ENCODE data around the gene PLPPR5.

Gene PLPPR5

DNA sequence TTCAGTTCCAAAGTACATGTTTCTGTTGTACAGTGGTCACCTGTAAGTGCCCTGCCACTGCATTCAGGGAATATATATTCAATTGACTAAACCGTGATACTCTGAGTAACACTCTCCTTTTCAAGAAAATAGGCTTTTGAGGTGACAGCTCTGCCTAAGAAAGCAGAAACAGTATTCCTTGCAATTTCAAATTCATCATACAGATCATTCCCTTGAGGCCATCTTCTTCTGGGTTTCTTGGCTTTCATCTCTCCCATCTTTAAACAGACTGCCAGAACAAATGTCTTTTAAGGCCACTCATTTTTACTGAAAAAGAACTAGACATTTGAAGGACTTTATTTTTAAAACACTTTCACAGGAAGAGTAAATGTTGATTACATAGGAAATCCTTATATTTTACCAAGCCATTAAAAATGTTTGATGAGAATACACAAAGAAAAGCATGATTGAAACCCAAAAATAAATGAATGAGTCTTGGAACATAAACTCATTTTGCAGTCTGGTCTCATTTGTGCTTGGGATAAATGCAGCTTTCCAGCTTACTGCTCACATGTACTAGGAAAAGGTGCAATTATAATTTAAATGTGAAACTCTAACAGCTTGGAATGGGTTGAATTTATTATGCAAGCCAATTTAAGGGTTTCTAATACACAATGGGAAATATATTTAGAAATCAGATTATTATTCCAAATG lies 34.7 kb downstream of the PLPPR5 start:
- no peak for DNase-seq (ENCODE audit: low read depth)

DNA sequence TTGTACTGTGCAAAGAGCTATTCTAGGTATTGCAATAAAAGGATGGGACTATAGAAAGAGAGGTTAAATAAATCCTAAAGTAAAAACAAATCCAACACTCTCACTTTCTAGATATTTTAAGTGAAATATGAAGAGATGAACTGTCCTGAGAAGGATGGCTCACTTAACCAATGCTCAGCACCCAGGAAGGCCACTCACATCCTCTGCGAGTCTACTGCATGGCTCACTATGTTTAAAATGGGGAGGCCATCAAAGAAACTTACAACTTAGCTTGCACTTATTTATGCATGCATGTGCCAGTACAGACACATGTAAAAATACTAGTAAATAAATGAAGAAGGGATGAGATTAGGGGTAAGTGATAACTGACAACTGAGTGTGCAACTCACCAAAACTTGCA lies 37.5 kb downstream of the PLPPR5 start:
- DNase-seq (ENCODE audit: low read depth) = no peak

DNA sequence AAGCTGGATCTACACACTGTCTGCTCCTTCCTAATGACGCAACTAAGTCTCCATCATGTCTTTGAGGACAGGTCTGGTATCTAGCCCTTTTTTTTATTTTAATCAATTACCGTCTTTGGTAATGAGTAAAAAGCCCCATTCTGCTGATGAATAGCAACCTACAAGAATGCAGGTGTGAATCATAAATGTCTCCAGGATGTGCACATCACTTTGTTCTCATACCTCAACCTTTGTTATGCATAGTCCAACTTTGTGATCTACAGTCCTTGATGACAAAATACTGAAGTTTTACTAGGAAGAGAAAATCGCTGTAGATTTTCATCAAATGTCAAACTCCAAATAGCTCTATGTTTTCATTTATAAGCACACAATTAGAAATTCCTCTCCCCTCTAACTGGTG lies 39.3 kb downstream of the PLPPR5 start:
- no peak for DNase-seq (ENCODE audit: low read depth)

- no peak for DNase-seq (ENCODE audit: low read depth)
These were observed 40.5 kb downstream of the PLPPR5 start for GRCh38 chr1:98964198-98964597.

DNA sequence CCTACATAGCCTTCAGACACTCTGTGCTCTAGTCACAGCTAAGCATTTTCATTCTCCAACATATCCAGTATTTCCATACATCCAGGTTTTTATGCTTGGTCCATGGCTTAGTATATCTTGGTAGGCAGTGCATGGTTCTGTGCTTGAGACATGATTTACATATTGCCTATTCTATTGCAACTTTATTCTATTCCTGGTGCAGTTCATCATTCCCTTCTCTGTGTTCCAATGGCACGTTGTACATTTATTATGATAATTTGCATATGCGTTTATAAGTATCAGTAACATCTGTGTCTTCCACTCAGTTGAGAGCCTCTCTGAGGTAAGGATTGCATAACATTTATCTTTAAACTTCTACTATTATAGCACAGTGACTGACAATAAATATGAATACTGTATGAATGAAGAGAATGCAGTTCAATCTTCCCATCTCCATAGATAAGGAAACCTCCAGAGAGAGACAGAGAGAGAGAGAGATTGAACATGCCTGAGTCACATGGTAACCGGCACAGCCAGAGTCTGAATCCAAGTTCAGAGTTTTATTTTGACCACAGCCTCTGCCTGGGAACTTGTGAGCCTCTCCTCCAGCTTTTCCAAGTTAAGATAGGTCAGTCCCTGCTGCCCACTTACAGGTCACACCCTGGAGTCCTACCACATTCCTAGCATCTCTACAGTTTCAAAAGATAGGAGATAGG lies 41.5 kb downstream of the PLPPR5 start:
- DNase-seq (ENCODE audit: low read depth) = peak; percentile 45

DNA sequence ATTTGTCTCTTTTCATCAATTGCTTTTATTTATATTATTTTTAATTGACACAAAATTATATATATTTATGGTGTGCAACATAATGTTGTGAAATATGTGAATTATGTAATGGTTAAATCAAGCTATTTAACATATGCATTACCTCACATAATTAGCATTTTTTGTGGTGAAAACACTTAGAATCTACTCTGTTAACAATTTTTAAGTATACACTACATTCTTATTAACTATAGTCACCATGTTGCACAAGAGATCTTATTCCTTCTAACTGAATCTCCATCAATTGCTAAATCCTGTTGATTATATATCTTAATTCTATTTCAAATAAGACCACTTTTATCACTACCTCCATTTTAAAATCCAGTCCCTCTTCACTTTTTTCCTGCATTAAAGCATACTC lies 42.5 kb downstream of the PLPPR5 start:
- peak; percentile 22 for DNase-seq (ENCODE audit: low read depth)

DNA sequence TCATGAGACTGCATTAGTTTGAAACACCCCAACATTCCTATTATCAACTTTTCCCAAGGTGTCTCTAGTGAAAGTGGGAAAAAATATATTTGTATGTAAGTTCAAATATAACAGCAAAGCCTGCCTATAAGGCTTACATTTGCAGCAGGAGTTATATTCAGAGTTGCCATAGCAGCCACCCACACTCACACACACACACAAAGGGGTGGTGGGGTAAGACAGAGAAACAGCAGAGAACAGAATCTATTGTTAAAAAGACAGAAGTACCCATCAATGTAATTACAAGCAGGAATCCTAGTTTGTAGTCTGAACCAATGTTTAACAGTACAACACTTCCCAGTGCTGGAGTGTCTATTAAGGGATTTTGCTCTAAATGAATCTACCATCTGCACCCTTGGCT lies 55.0 kb downstream of the PLPPR5 start:
- DNase-seq (ENCODE audit: low read depth) = no peak

DNA sequence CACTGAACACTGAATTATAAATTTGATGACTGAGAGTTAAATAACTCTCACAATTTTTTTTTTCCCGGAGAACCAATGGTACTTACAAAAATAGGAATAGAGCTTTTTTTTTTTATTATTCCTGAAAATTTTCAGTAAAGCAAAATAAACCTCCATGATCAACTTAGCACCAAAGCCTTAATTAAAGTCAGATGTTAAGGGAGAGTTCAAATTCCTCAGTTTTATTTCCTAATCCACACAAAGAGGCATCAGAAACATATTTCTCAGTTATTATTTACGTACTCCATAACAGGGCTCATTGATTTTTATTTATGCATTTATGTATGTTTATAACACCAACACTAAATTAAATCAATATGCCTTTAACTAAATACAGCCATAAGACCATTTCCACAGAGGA lies 55.5 kb downstream of the PLPPR5 start:
- DNase-seq (ENCODE audit: low read depth) = no peak

DNA sequence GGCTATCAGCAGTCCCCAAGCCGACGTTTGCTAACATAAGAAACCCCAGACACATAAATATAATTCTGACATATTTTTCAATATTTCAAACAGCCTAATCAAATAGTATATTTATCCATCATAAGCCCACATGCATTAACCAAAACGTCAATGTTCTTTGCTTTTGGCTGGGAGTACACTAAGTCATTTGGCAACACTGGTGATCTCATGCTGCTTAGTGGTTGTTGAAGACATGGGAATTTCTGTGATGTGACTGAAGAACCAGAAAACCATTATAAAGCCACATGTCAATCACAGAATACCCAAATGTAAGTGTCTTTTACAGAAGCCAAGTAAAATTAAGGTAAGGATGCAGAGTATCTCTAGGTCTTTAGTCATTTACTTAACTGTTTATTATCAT lies 57.6 kb downstream of the PLPPR5 start:
- no peak for DNase-seq (ENCODE audit: low read depth)

DNA sequence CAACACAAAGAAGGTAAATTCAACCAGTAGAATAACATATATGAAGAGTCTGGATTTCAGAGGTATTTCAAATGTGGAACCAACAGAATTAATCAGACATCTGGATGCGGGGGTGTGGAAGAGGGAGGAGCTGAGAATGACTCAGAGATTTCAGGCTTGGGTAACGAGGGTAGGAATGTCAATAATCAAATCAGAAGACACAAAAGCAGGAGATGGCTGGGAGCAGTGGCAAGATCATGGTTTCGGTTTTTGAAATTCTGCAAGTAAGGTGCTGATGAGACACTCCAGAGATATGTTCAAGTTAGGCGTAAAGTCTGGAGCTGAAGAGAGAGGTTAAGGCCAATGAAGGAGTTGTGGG lies 64.0 kb downstream of the PLPPR5 start:
- DNase-seq (ENCODE audit: low read depth) = peak; percentile 76

- DNase-seq (ENCODE audit: low read depth) = no peak
These were observed 64.5 kb downstream of the PLPPR5 start for GRCh38 chr1:98940069-98940721.

GRCh38 chr1:98939471-98939870 lies 65.2 kb downstream of the PLPPR5 start:
- no peak for DNase-seq (ENCODE audit: low read depth)

DNA sequence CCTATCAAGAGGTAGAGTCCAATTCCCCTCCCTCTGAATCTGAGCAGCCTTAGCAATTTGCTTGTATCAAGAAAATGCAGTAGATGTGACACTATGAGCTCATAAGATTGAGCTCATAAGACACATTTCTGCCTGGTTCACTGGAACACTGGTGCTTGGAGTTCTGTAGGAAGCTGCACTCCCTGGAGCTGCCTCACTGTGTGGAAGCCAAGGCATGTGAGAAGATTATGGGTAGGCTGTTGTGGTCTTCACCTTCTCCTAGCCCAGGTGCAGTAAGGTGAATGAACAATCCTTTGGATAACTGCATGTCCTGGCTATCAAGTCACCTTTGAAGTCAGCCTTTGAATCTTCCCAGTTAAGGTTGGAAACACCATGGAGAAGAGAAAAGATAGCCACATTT lies 67.3 kb downstream of the PLPPR5 start:
- no peak for DNase-seq (ENCODE audit: low read depth)

DNA sequence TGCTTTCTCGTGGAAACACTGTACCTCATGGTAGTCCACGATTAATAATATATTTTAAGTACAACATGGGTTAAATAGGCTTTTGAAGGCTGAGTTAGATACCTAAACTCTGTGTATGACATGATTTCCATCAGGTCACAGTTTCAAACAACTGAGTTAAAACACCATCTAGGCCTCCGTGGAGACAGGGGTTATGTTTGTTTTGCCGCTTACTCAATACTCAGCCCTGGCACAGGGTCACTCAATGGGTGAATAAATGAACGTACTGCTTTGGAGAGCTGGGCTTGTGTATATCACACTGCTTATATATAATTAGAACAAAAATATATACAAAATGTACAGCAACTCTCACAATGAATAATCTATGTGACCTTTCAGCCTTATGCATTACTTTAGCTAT lies 72.5 kb downstream of the PLPPR5 start:
- DNase-seq (ENCODE audit: low read depth) = no peak

GRCh38 chr1:98931128-98931835 lies 73.4 kb downstream of the PLPPR5 start:
- DNase-seq (ENCODE audit: low read depth) = no peak

DNA sequence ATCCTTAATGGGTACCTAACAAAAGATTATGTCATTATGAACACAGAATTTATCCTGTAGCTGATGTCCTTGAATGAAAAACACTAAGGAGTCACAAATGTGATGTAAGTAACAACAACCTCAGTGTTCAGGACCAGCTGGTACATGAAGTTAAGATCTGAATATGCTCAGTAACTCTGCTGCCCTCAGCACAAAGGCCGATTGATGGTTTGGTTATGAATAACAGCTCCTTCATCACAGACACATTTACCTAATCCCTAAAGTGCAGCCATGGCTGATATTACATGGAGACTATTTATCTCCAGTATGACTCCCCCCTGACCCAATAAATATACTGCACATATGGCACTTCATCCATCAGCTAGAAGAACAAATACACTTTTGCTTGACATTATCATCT lies 75.2 kb downstream of the PLPPR5 start:
- no peak for DNase-seq (ENCODE audit: low read depth)

DNA sequence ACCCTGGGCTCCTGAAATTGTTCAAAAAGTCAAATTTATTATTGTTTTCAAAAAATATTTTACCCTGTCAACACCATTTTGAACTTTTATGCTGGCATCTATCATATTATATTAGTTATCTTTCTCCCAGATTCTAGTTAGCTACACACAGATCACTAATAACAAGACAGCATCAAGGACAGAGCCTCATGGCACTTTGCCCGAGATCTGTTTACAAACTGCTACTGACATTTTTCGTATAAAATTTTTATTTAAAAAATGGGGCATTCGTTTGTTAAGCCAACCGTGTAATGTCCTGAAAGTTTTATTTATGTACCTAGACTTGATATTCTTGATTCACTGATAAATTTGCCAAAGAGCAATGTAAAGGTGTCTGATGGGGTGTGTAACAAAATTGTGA lies 78.1 kb downstream of the PLPPR5 start:
- no peak for DNase-seq (ENCODE audit: low read depth)

DNA sequence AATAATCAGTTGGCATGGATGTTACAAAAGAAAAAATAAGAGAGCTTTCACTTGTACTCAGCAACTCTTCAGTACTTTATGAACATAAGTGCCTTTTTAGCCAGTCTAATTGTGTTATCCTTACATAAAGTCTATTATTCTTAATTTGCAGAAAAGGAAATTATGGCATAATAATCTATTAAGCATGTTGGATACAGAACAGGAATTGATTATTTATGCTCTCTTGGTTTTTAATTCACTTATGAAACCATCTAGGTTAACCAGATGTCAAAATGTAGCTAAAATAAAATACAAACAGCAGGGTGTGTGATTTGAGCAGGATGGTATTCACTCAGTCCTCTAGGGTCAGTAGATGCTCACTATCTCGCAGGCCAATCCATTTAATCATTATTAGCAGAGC lies 79.7 kb downstream of the PLPPR5 start:
- DNase-seq (ENCODE audit: low read depth) = no peak

- DNase-seq (ENCODE audit: low read depth) = no peak
These were observed 81.0 kb downstream of the PLPPR5 start for GRCh38 chr1:98923667-98924066.

- no peak for DNase-seq (ENCODE audit: low read depth)
These were observed 82.8 kb downstream of the PLPPR5 start for GRCh38 chr1:98921817-98922216.

- peak; percentile 50 for DNase-seq (ENCODE audit: low read depth)
These were observed 84.1 kb downstream of the PLPPR5 start for GRCh38 chr1:98920441-98921110.

DNA sequence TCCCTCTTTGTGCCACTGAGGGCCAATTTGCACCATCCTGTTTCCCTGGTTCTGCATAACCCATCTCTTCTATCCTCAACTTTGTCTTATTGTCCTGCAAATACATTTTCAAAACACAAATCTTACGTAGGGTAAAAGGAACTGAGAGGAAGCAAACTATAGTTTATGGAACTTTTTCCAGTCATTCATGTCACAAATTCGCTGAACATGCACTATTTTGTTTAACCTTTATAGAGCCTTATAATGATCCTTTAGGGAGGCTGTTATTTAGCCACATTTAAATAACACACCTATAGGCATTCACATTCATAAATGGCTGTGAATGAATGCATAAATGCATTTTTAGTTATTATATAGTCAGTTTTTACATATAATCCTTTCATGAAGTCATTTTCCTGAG lies 85.0 kb downstream of the PLPPR5 start:
- no peak for DNase-seq (ENCODE audit: low read depth)
